Astrocyte (in vitro differentiated cells and primary cell): ENCODE measurements around the gene SLC9A5.

ENCODE experiments used
- CTCF ChIP-seq: IDR thresholded peaks from 2 replicates; pipeline ENCODE4 v1.5.1; 2011; ENCODE audit warnings: low read depth, mild to moderate bottlenecking, inconsistent platforms, low read length, moderate library complexity; ENCODE audit not compliant: insufficient read depth
- EZH2 ChIP-seq: IDR thresholded peaks from 2 replicates; pipeline ENCODE4 v1.6.1; 2012; ENCODE audit warnings: mild to moderate bottlenecking, low read length, inconsistent platforms; ENCODE audit not compliant: insufficient read depth

GRCh38 chr16:67213197-67214019 is 35.4 kb upstream of the SLC9A5 start:
- TF ChIP-seq CTCF (no peak), EZH2 (no peak)
